ENCODE data around the gene PEA15.

Gene PEA15

GRCh38 chr1:160208557-160209320 is 3.6 kb downstream of the PEA15 start:
- ChIA-PET CTCF (interaction anchor here (0.7 to 3.8 kb wide), 7 partner anchors 11 to 192 kb away, joined by 3 to 15 read pairs (median 5); no protein-coding TSS in a partner anchor), POLR2A (interaction anchor here (0.8 to 0.9 kb wide), 3 partner anchors 9 to 11 kb away, joined by 3 read pairs; no protein-coding TSS in a partner anchor)
- 0 out of 2 replicates have a peak, but pooled peaks cover 2% of the 10 kb centered on the region for H3K4me1 ChIP-seq (ENCODE audit: control insufficient read depth, insufficient read depth, low read length)
- H3K4me3 ChIP-seq (ENCODE audit: low read depth, low read length): no peak overlapping the region
- H3K27ac ChIP-seq (ENCODE audit: extremely low read depth, low read depth, low read length): no peak overlapping the region
- H3K36me3 ChIP-seq (ENCODE audit: control insufficient read depth in 2 of 2, insufficient read depth in 1 of 2, low read length in 2 of 2): peaks cover 0 to 73% of the 10 kb centered on the region in 2 experiments
- no peak for TF ChIP-seq ZNF747 (tag by site-specific recombination; IDR thresholded peaks at IDR 0.05)
- TF ChIP-seq, protein P1, sequence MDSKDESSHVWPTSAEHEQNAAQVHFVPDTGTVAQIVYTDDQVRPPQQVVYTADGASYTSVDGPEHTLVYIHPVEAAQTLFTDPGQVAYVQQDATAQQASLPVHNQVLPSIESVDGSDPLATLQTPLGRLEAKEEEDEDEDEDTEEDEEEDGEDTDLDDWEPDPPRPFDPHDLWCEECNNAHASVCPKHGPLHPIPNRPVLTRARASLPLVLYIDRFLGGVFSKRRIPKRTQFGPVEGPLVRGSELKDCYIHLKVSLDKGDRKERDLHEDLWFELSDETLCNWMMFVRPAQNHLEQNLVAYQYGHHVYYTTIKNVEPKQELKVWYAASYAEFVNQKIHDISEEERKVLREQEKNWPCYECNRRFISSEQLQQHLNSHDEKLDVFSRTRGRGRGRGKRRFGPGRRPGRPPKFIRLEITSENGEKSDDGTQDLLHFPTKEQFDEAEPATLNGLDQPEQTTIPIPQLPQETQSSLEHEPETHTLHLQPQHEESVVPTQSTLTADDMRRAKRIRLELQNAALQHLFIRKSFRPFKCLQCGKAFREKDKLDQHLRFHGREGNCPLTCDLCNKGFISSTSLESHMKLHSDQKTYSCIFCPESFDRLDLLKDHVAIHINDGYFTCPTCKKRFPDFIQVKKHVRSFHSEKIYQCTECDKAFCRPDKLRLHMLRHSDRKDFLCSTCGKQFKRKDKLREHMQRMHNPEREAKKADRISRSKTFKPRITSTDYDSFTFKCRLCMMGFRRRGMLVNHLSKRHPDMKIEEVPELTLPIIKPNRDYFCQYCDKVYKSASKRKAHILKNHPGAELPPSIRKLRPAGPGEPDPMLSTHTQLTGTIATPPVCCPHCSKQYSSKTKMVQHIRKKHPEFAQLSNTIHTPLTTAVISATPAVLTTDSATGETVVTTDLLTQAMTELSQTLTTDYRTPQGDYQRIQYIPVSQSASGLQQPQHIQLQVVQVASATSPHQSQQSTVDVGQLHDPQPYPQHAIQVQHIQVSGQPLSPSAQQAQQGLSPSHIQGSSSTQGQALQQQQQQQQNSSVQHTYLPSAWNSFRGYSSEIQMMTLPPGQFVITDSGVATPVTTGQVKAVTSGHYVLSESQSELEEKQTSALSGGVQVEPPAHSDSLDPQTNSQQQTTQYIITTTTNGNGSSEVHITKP (tag by site-specific recombination; IDR thresholded peaks at IDR 0.05): peak; percentile 10; the same call in 1 of the 2 replicates
- H3K9me3 ChIP-seq (ENCODE audit: control insufficient read depth, insufficient read depth, low read depth, low read length): no peaks in the 10 kb centered on the region

DNA sequence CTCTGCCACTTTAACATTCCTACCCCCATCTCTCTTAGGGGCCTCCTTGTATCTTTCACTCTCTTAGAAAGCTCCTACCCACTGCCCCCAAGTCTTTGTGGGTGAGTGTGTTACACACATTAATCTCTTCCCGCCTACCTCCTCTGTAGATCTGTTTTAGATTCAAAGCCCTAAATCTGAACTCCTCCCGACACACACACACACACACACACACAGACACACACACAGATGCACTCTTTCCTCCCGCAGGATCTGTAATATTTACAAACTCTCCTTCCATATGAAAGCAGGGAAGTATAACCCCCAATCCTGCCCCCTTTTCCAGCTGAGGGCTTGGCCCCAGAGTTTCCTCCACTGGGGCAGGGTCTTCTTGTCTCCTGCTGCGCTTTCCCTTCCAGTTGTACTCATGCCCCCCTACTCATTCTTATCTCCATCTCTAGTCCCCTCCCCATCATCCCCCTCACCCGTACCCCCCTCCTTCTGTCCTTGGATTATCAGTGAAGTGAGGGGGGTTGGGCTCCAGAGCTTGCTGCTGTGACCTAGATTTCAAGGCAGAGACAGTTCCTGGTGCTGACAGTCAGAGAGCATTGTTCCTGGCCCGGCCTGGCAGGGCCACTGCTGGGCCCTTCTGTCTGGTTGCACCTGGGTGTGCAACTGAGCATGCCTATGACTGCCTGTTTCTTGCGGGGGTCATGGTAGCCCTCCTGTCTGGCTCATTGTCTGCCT is 4.3 kb downstream of the PEA15 start:
- H3K4me3 ChIP-seq (ENCODE audit: low read depth, low read length): no peak overlapping the region
- CTCF ChIA-PET: interaction anchor here (0.7 to 3.8 kb wide), 7 partner anchors 10 to 193 kb away, joined by 3 to 15 read pairs (median 5); no protein-coding TSS in a partner anchor
- H3K27ac ChIP-seq (ENCODE audit: extremely low read depth, low read depth, low read length): no peak overlapping the region
- POLR2A ChIA-PET: no interaction called here
- peak; percentile 92 for TF ChIP-seq ZFHX2 (tag by site-specific recombination; conservative IDR thresholded peaks at IDR 0.05)
- no peak for TF ChIP-seq ZNF621 (tag by site-specific recombination; IDR thresholded peaks at IDR 0.05)
- no peak for TF ChIP-seq ZNF571 (tag by site-specific recombination; IDR thresholded peaks at IDR 0.05)
- TF ChIP-seq ZBTB6 (tag by site-specific recombination; IDR thresholded peaks at IDR 0.05): no peak
- no peak for TF ChIP-seq ZNF558 (tag by site-specific recombination; IDR thresholded peaks at IDR 0.05)
- TF ChIP-seq ZNF596 (tag by site-specific recombination; IDR thresholded peaks at IDR 0.05): no peak
- TF ChIP-seq ZFP69B (tag by site-specific recombination; IDR thresholded peaks at IDR 0.05): no peak
- TF ChIP-seq EGR2 (tag by site-specific recombination; IDR thresholded peaks at IDR 0.05; ENCODE audit: low read depth): peak; percentile 92
- TF ChIP-seq, protein P2, sequence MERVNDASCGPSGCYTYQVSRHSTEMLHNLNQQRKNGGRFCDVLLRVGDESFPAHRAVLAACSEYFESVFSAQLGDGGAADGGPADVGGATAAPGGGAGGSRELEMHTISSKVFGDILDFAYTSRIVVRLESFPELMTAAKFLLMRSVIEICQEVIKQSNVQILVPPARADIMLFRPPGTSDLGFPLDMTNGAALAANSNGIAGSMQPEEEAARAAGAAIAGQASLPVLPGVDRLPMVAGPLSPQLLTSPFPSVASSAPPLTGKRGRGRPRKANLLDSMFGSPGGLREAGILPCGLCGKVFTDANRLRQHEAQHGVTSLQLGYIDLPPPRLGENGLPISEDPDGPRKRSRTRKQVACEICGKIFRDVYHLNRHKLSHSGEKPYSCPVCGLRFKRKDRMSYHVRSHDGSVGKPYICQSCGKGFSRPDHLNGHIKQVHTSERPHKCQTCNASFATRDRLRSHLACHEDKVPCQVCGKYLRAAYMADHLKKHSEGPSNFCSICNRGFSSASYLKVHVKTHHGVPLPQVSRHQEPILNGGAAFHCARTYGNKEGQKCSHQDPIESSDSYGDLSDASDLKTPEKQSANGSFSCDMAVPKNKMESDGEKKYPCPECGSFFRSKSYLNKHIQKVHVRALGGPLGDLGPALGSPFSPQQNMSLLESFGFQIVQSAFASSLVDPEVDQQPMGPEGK (tag by site-specific recombination; IDR thresholded peaks at IDR 0.05): no peak
- TF ChIP-seq ZNF341 (tag by site-specific recombination; IDR thresholded peaks at IDR 0.05; ENCODE audit: low read depth): no peak
- H3K36me3 ChIP-seq (ENCODE audit: control insufficient read depth in 2 of 2, insufficient read depth in 1 of 2, low read length in 2 of 2): peaks cover 0 to 81% of the 10 kb centered on the region in 2 experiments
- H3K4me1 ChIP-seq (ENCODE audit: control insufficient read depth, insufficient read depth, low read length): 0 out of 2 replicates have a peak, but pooled peaks cover 2% of the 10 kb centered on the region
- H3K9me3 ChIP-seq (ENCODE audit: control insufficient read depth, insufficient read depth, low read depth, low read length): no peaks in the 10 kb centered on the region
